Effector CD8-positive, alpha-beta T cell (primary cell): ENCODE measurements around the gene HDGFL2.
A peak's percentile ranks its signal among the peaks of the same experiment; 100 is the strongest.
"Not testable (repeated sequence)": the region's sequence is repeated elsewhere in the genome, so short reads cannot be mapped to it uniquely, and the experiment has no call there.

Experiments used
- DNase-seq: peaks from one replicate; lab custom pipeline; 2025; lab: John Stamatoyannopoulos, UW

The HDGFL2 gene

GRCh38 chr19:4516199-4516938 is 44.3 kb downstream of the HDGFL2 start:
- no peak for DNase-seq

- DNase-seq, result no peak
Observed at GRCh38 chr19:4516939-4517300, 44.8 kb downstream of the HDGFL2 start.

- no peak for DNase-seq
Observed at GRCh38 chr19:4517451-4518057, 45.5 kb downstream of the HDGFL2 start.

GRCh38 chr19:4518345-4519171 is 46.5 kb downstream of the HDGFL2 start, which contains the start of gene PLIN4:
Gene PLIN4 (minus strand): TSS chr19:4518486. CDS start chr19:4518272, 214 bp downstream.
- DNase-seq, result no peak

GRCh38 chr19:4519172-4519496 is 47.0 kb downstream of the HDGFL2 start:
- DNase-seq, result no peak

GRCh38 chr19:4519521-4520277 is 47.6 kb downstream of the HDGFL2 start:
- no peak for DNase-seq

GRCh38 chr19:4521170-4521887 is 49.2 kb downstream of the HDGFL2 start:
- no peak for DNase-seq

- no peak for DNase-seq
Observed at GRCh38 chr19:4521888-4522242, 49.8 kb downstream of the HDGFL2 start.

- no peak for DNase-seq
Observed at GRCh38 chr19:4522291-4523002, 50.4 kb downstream of the HDGFL2 start.

GRCh38 chr19:4523306-4524110 is 51.4 kb downstream of the HDGFL2 start:
- no peak for DNase-seq

GRCh38 chr19:4524808-4525562 is 52.9 kb downstream of the HDGFL2 start:
- DNase-seq, result peak; percentile 43

- no peak for DNase-seq
Observed at GRCh38 chr19:4525563-4526002, 53.5 kb downstream of the HDGFL2 start.

GRCh38 chr19:4527377-4527776 is 55.3 kb downstream of the HDGFL2 start:
- DNase-seq, result not testable (repeated sequence)

- no peak for DNase-seq
Observed at GRCh38 chr19:4528843-4529242, 56.7 kb downstream of the HDGFL2 start.

- no peak for DNase-seq
Observed at GRCh38 chr19:4529924-4530522, 57.9 kb downstream of the HDGFL2 start.

- no peak for DNase-seq
Observed at GRCh38 chr19:4531562-4532165, 59.6 kb downstream of the HDGFL2 start.

- no peak for DNase-seq
Observed at GRCh38 chr19:4533334-4533733, 61.2 kb downstream of the HDGFL2 start.

- DNase-seq, result no peak
Observed at GRCh38 chr19:4533835-4534424, 61.8 kb downstream of the HDGFL2 start.
